HEK293 (cell line): ENCODE measurements around the gene NRGN.
A peak's percentile ranks its signal among the peaks of the same experiment; 100 is the strongest.

Experiments used
- CTCF ChIA-PET: fragments of 350-600 bp; formaldehyde crosslinking; extraction: SDS; loops from one replicate; lab custom pipeline; 2021; ENCODE audit warnings: antibody characterized with exemption; lab: Yijun Ruan, JAX
- POLR2A ChIA-PET: fragments of 300-600 bp; formaldehyde crosslinking; extraction: SDS; loops from one replicate; lab custom pipeline; 2020; ENCODE audit warnings: antibody characterized with exemption, inconsistent platforms; lab: Yijun Ruan, JAX
- H3K27ac ChIP-seq: fragments of 200-500 bp; sonication (Bioruptor generic); 2 replicates; pipeline ENCODE4 v1.5.1; 2014; ENCODE audit warnings: low read depth, low read length, control low read depth, inconsistent platforms; ENCODE audit errors: extremely low read depth
- H3K36me3 ChIP-seq, 2 experiments: fragments of 200-500 bp in 1 of 2; sonication (Bioruptor generic) in 1 of 2; 1 replicate in 1 of 2; 2 replicates in 1 of 2; pipeline ENCODE4 v1.5.1; 2014 to 2017; ENCODE audit warnings: inconsistent platforms in 2 of 2, low read length in 2 of 2; ENCODE audit not compliant: control insufficient read depth in 2 of 2, insufficient read depth in 1 of 2
- H3K4me1 ChIP-seq: fragments of 200-500 bp; sonication (Bioruptor generic); 2 replicates; pipeline ENCODE4 v1.5.1; 2014; ENCODE audit warnings: mild to moderate bottlenecking, low read length, inconsistent platforms; ENCODE audit not compliant: control insufficient read depth, insufficient read depth
- H3K4me3 ChIP-seq: 2 replicates; pipeline ENCODE4 v1.5.1; 2011; ENCODE audit warnings: low read depth, mild to moderate bottlenecking, control low read depth, low read length, moderate library complexity
- H3K9me3 ChIP-seq: fragments of 200-500 bp; sonication (Bioruptor generic); 2 replicates; pipeline ENCODE4 v1.5.1; 2014; ENCODE audit warnings: low read depth, low read length, inconsistent platforms; ENCODE audit not compliant: control insufficient read depth, insufficient read depth
- GLIS1 ChIP-seq: fragments of 450-650 bp; formaldehyde crosslinking; IDR thresholded peaks from 2 replicates; pipeline ENCODE4 v1.5.1; 2016; ENCODE audit warnings: missing biosample characterization, missing genetic modification characterization
- HOXC10 ChIP-seq: sonication (generic); formaldehyde crosslinking; IDR thresholded peaks from 2 replicates; pipeline ENCODE4 v1.8.1; 2023; ENCODE audit warnings: mild to moderate bottlenecking, missing genetic modification reagents
- MZF1 ChIP-seq: fragments of 450-650 bp; formaldehyde crosslinking; IDR thresholded peaks from 2 replicates; pipeline ENCODE4 v1.5.1; 2017; ENCODE audit warnings: missing biosample characterization, missing genetic modification characterization, borderline replicate concordance
- SP7 ChIP-seq: fragments of 450-650 bp; formaldehyde crosslinking; IDR thresholded peaks from 2 replicates; pipeline ENCODE4 v1.5.1; 2016; ENCODE audit warnings: missing biosample characterization, missing genetic modification characterization
- ZBTB20 ChIP-seq: fragments of 450-650 bp; formaldehyde crosslinking; IDR thresholded peaks from 2 replicates; pipeline ENCODE4 v1.5.1; 2016; ENCODE audit warnings: missing biosample characterization, missing genetic modification characterization
- ZIC2 ChIP-seq: fragments of 450-650 bp; formaldehyde crosslinking; IDR thresholded peaks from 2 replicates; pipeline ENCODE4 v1.5.1; 2016; ENCODE audit warnings: missing biosample characterization, missing genetic modification characterization
- ZNF146 ChIP-seq: fragments of 450-650 bp; formaldehyde crosslinking; IDR thresholded peaks from 2 replicates; pipeline ENCODE4 v1.5.1; 2016; ENCODE audit warnings: missing biosample characterization, missing genetic modification characterization
- ZNF16 ChIP-seq: fragments of 450-650 bp; formaldehyde crosslinking; IDR thresholded peaks from 2 replicates; pipeline ENCODE4 v1.5.1; 2016; ENCODE audit warnings: low read depth, missing biosample characterization, missing genetic modification characterization
- ZNF223 ChIP-seq: fragments of 450-650 bp; formaldehyde crosslinking; IDR thresholded peaks from 2 replicates; pipeline ENCODE4 v1.5.1; 2016; ENCODE audit warnings: missing biosample characterization, missing genetic modification characterization
- ZNF239 ChIP-seq: fragments of 450-650 bp; formaldehyde crosslinking; IDR thresholded peaks from 2 replicates; pipeline ENCODE4 v1.5.1; 2016; ENCODE audit warnings: missing biosample characterization, missing genetic modification characterization
- ZNF37A ChIP-seq: fragments of 450-650 bp; IDR thresholded peaks from 2 replicates; pipeline ENCODE4 v1.5.1; 2018; ENCODE audit warnings: missing biosample characterization, missing genetic modification characterization
- ZNF501 ChIP-seq: fragments of 450-650 bp; formaldehyde crosslinking; IDR thresholded peaks from 2 replicates; pipeline ENCODE4 v1.5.1; 2016; ENCODE audit warnings: missing biosample characterization, missing genetic modification characterization
- ZNF521 ChIP-seq: fragments of 450-650 bp; formaldehyde crosslinking; IDR thresholded peaks from 2 replicates; pipeline ENCODE4 v1.5.1; 2017; ENCODE audit warnings: missing biosample characterization, mild to moderate bottlenecking, missing genetic modification characterization
- ZNF561 ChIP-seq: fragments of 450-650 bp; IDR thresholded peaks from 2 replicates; pipeline ENCODE4 v1.5.1; 2018; ENCODE audit warnings: missing biosample characterization, missing genetic modification characterization, borderline replicate concordance
- ZNF654 ChIP-seq: fragments of 450-650 bp; formaldehyde crosslinking; IDR thresholded peaks from 2 replicates; pipeline ENCODE4 v1.5.1; 2016; ENCODE audit warnings: low read depth, missing biosample characterization, missing genetic modification characterization
- ZNF776 ChIP-seq: fragments of 450-650 bp; formaldehyde crosslinking; IDR thresholded peaks from 2 replicates; pipeline ENCODE4 v1.5.0; 2017; ENCODE audit warnings: missing biosample characterization, missing genetic modification characterization, borderline replicate concordance
- ZNF843 ChIP-seq: fragments of 450-650 bp; formaldehyde crosslinking; IDR thresholded peaks from 2 replicates; pipeline ENCODE4 v1.5.1; 2016; ENCODE audit warnings: missing biosample characterization, missing genetic modification characterization
- ZXDB ChIP-seq: fragments of 450-650 bp; formaldehyde crosslinking; IDR thresholded peaks from 2 replicates; pipeline ENCODE4 v1.5.1; 2016; ENCODE audit warnings: missing biosample characterization, missing genetic modification characterization
- TF ChIP-seq, protein P1 (sequence below): fragments of 450-650 bp; formaldehyde crosslinking; IDR thresholded peaks from 2 replicates; pipeline ENCODE4 v1.5.1; 2016; ENCODE audit warnings: missing biosample characterization, missing genetic modification characterization, borderline replicate concordance
- TF ChIP-seq, protein P2 (sequence below): fragments of 450-650 bp; formaldehyde crosslinking; IDR thresholded peaks from 2 replicates; pipeline ENCODE4 v1.5.1; 2016; ENCODE audit warnings: missing biosample characterization, missing genetic modification characterization, borderline replicate concordance
- TF ChIP-seq, protein P3 (sequence below): fragments of 450-650 bp; IDR thresholded peaks from 2 replicates; pipeline ENCODE4 v1.5.1; 2018; ENCODE audit warnings: missing biosample characterization, missing genetic modification characterization

NRGN gene

DNA sequence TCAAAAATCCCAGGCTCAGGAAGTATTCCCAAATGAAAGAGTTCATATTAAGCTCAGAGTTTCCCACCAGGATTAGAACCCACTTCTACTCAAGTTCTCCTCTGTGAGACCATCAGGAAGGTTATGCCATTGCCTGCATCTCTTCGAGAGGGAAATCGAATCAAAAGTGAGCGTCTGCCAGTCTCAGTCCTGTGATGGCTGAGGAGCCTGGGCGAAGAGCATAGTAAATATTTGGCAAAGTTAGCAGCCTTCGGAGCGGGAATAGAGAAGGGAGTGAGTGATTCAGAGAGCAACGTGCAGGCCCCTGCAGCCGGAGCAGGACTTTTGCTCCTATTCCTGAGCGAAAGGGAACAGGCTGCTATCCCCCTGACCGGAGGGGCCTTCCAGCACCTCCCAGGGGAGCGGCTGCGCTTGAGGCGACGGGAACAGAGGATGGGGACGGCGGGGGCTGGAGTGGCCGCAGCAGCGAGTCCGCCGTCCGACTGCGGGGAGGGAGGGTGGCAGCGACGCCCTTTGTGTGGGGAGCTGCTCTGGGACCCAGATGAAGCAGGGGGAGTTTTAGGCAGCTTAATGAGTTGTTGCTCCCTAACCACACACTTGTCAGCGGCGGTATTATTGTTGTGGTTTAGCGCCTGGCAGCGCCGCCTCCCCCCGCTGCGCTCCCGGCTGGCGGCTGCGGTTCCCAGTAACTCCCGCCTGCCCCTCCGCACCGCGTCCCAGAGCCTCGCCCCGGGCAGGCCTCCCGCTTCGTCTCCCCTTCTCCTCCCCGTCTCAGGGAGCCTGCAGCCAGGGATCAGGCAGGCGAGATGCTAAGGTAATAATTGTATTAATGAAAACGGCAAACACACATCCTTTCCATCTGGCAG is 21.7 kb upstream of the NRGN start (continued):
- TF ChIP-seq, protein P1, sequence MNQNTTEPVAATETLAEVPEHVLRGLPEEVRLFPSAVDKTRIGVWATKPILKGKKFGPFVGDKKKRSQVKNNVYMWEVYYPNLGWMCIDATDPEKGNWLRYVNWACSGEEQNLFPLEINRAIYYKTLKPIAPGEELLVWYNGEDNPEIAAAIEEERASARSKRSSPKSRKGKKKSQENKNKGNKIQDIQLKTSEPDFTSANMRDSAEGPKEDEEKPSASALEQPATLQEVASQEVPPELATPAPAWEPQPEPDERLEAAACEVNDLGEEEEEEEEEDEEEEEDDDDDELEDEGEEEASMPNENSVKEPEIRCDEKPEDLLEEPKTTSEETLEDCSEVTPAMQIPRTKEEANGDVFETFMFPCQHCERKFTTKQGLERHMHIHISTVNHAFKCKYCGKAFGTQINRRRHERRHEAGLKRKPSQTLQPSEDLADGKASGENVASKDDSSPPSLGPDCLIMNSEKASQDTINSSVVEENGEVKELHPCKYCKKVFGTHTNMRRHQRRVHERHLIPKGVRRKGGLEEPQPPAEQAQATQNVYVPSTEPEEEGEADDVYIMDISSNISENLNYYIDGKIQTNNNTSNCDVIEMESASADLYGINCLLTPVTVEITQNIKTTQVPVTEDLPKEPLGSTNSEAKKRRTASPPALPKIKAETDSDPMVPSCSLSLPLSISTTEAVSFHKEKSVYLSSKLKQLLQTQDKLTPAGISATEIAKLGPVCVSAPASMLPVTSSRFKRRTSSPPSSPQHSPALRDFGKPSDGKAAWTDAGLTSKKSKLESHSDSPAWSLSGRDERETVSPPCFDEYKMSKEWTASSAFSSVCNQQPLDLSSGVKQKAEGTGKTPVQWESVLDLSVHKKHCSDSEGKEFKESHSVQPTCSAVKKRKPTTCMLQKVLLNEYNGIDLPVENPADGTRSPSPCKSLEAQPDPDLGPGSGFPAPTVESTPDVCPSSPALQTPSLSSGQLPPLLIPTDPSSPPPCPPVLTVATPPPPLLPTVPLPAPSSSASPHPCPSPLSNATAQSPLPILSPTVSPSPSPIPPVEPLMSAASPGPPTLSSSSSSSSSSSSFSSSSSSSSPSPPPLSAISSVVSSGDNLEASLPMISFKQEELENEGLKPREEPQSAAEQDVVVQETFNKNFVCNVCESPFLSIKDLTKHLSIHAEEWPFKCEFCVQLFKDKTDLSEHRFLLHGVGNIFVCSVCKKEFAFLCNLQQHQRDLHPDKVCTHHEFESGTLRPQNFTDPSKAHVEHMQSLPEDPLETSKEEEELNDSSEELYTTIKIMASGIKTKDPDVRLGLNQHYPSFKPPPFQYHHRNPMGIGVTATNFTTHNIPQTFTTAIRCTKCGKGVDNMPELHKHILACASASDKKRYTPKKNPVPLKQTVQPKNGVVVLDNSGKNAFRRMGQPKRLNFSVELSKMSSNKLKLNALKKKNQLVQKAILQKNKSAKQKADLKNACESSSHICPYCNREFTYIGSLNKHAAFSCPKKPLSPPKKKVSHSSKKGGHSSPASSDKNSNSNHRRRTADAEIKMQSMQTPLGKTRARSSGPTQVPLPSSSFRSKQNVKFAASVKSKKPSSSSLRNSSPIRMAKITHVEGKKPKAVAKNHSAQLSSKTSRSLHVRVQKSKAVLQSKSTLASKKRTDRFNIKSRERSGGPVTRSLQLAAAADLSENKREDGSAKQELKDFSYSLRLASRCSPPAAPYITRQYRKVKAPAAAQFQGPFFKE (tag by site-specific recombination): no peak
- TF ChIP-seq MZF1 (tag by site-specific recombination) (peak; percentile 77), HOXC10 (CRISPR knock-in tag) (no peak), ZNF16 (tag by site-specific recombination) (no peak)

DNA sequence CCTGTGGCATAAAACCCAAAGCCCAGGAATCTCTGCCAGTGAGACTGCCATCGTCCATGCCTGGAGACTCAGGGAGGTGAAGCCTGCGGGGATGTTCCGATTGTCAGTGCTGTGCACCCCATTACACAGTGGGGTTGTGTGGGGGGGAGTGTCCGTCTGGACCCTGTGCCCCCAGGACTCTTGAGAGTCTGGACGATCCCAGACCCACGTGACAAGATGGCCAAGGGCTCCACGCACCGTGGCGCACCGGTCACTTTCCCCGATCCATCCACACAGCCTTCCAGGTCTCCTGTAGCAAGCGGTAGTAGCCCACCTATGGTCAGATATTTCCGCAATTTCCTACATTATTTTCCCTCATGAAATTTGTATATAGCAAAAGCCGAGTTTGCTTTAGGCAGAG is 20.9 kb upstream of the NRGN start:
- Histone ChIP-seq H3K9me3 (no peaks in the 10 kb centered on the region), H3K27ac (no peak overlapping the region), H3K4me1 (no peaks in the 10 kb centered on the region), H3K36me3 (no peaks in the 10 kb centered on the region), H3K4me3 (no peak overlapping the region)
- no peak for TF ChIP-seq ZNF37A (tag by site-specific recombination)
- no peak for TF ChIP-seq ZNF146
- no peak for TF ChIP-seq ZNF654
- TF ChIP-seq ZIC2 (tag by site-specific recombination): no peak
- TF ChIP-seq, protein P2, sequence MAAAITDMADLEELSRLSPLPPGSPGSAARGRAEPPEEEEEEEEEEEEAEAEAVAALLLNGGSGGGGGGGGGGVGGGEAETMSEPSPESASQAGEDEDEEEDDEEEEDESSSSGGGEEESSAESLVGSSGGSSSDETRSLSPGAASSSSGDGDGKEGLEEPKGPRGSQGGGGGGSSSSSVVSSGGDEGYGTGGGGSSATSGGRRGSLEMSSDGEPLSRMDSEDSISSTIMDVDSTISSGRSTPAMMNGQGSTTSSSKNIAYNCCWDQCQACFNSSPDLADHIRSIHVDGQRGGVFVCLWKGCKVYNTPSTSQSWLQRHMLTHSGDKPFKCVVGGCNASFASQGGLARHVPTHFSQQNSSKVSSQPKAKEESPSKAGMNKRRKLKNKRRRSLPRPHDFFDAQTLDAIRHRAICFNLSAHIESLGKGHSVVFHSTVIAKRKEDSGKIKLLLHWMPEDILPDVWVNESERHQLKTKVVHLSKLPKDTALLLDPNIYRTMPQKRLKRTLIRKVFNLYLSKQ (tag by site-specific recombination): no peak
- no peak for TF ChIP-seq ZXDB (tag by site-specific recombination)
- no peak for TF ChIP-seq ZNF239 (tag by site-specific recombination)
- no peak for TF ChIP-seq GLIS1
- TF ChIP-seq, protein P3, sequence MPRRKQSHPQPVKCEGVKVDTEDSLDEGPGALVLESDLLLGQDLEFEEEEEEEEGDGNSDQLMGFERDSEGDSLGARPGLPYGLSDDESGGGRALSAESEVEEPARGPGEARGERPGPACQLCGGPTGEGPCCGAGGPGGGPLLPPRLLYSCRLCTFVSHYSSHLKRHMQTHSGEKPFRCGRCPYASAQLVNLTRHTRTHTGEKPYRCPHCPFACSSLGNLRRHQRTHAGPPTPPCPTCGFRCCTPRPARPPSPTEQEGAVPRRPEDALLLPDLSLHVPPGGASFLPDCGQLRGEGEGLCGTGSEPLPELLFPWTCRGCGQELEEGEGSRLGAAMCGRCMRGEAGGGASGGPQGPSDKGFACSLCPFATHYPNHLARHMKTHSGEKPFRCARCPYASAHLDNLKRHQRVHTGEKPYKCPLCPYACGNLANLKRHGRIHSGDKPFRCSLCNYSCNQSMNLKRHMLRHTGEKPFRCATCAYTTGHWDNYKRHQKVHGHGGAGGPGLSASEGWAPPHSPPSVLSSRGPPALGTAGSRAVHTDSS (tag by site-specific recombination): no peak
- TF ChIP-seq SP7: no peak
- no peak for TF ChIP-seq ZNF521 (tag by site-specific recombination)
- no peak for TF ChIP-seq ZNF561
- TF ChIP-seq ZNF223 (tag by site-specific recombination): no peak
- TF ChIP-seq ZNF843 (tag by site-specific recombination): no peak
- TF ChIP-seq ZNF501 (tag by site-specific recombination): no peak
- TF ChIP-seq ZBTB20 (tag by site-specific recombination): no peak
- TF ChIP-seq ZNF776 (tag by site-specific recombination): no peak
- POLR2A ChIA-PET: interaction anchor here (1.0 kb wide), 1 partner anchor 45 kb away, joined by 5 read pairs; the partner anchor contains the start of genes SIAE and SPA17
- CTCF ChIA-PET: interaction anchor here (0.7 kb wide), 1 partner anchor 118 kb away, joined by 3 read pairs; no protein-coding TSS in a partner anchor
